Tibial nerve (tissue), 4 donors: ENCODE results near the gene CDX1.

ENCODE experiments used
- EP300 ChIP-seq, 2 donors: sonication (generic); formaldehyde crosslinking; IDR thresholded peaks; one replicate each; pipeline ENCODE4 v1.6.1; 2017; ENCODE audit warnings: antibody characterized with exemption in 2 of 2, mild to moderate bottlenecking in 1 of 2
- POLR2A ChIP-seq, 2 donors: fragments of 450-650 bp; IDR thresholded peaks; one replicate each; pipeline ENCODE4 v1.6.1; 2017; ENCODE audit warnings: antibody characterized with exemption in 2 of 2, mild to moderate bottlenecking in 2 of 2, moderate library complexity in 2 of 2
- TF ChIP-seq, protein P1 (sequence below), 5 experiments: fragments of 200-600 bp in 3 of 5; fragments of 450-650 bp in 2 of 5; sonication (generic) in 3 of 5; IDR thresholded peaks; one replicate each; pipeline ENCODE4 v1.5.1; 2016 to 2019; ENCODE audit warnings: antibody characterized with exemption in 5 of 5, mild to moderate bottlenecking in 3 of 5, moderate library complexity in 2 of 5

DNA sequence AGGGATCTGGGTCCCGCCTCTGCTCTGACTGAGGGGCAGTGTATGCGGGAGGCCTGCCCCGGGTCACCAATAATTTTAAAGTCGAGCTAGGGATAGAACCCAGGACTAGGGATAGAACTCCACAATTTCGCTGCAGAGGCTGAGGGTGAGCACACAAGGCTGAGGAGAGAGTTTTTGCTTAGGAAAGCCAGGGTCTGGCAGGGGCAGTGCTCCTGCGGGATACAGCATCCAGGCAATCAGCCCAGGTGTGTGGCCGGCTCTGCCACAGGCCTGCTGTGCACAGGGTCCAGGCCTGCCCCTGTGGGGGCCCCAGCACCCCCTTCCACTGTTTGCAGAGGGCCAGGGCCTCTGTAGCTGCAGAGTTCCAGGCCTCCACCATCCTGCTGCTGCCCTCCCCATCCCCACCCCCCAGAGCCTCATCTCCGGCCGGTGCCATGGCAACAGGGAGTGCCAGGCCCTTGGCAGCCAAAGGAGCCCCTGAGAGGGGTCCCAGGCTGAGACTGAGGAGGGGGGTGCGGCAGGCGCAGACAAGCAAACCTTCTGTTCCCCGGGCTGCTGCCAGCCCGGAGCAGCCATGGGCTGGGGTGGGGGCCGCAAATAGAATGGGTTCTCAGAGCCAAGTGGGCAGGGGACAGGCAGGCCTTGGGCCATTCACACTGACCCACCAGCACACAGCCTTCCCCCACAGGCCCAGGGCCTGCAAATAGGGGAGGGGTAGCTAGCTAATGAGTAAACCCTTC is 19.5 kb upstream of the CDX1 start:
- TF ChIP-seq POLR2A (IDR thresholded peaks at IDR 0.05) = no peak
- TF ChIP-seq, protein P1, sequence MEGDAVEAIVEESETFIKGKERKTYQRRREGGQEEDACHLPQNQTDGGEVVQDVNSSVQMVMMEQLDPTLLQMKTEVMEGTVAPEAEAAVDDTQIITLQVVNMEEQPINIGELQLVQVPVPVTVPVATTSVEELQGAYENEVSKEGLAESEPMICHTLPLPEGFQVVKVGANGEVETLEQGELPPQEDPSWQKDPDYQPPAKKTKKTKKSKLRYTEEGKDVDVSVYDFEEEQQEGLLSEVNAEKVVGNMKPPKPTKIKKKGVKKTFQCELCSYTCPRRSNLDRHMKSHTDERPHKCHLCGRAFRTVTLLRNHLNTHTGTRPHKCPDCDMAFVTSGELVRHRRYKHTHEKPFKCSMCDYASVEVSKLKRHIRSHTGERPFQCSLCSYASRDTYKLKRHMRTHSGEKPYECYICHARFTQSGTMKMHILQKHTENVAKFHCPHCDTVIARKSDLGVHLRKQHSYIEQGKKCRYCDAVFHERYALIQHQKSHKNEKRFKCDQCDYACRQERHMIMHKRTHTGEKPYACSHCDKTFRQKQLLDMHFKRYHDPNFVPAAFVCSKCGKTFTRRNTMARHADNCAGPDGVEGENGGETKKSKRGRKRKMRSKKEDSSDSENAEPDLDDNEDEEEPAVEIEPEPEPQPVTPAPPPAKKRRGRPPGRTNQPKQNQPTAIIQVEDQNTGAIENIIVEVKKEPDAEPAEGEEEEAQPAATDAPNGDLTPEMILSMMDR (IDR thresholded peaks at IDR 0.05) = no peak
- TF ChIP-seq EP300 (IDR thresholded peaks at IDR 0.05) = no peak
